ENCODE results near the gene ABCG8.

- no peak for TF ChIP-seq CTCF (IDR thresholded peaks at IDR 0.05)
- no peak for TF ChIP-seq EZH2 (IDR thresholded peaks at IDR 0.05; ENCODE audit: borderline replicate concordance, insufficient read depth, low read depth, low read length, poor library complexity, severe bottlenecking)
These were observed 60.1 kb downstream of the ABCG8 start for GRCh38 chr2:43898838-43899346.

Measured in B cell (primary cell).